ENCODE results near the gene ABT1. TPM values are rescaled to one million over a fixed set of nuclear protein-coding genes. Genes with fewer than 3 reads are reported as not detected.

The ABT1 gene
- total and polyA plus RNA-seq, 8 donors, result 3.5 to 10.2 (median 5.6) TPM

GRCh38 chr6:26593278-26594130, 3.2 kb upstream of the ABT1 start:
- WGBS, 2 donors, result 31 to 36% methylated on average over 20 of the region's 20 CpGs
- intact Hi-C loops (cut with DNase I), result no loop called here
- FAIRE-seq, result no peak

GRCh38 chr6:26594131-26594498, 2.6 kb upstream of the ABT1 start:
- intact Hi-C loops (cut with DNase I), result no loop called here
- no peak overlapping the region for H3K27ac ChIP-seq
- no peak overlapping the region for H3K4me3 ChIP-seq
- ATAC-seq (no peak), FAIRE-seq (no peak), DNase-seq (no peak)
- H3K9me3 ChIP-seq, result no peaks in the 10 kb centered on the region
- peaks cover 0 to 41% (median 6%) of the 10 kb centered on the region in 4 donors for H3K27me3 ChIP-seq
- H3K36me3 ChIP-seq, result peaks cover 0 to 5% (median 0%) of the 10 kb centered on the region in 3 donors
- H3K4me1 ChIP-seq, result peaks cover 0 to 18% (median 0%) of the 10 kb centered on the region in 3 donors
- no peak for TF ChIP-seq CTCF (IDR thresholded peaks at IDR 0.05)
- WGBS, 2 donors, result 26 to 38% methylated on average over 6 of the region's 6 CpGs

More at GRCh38 chr6:26593278-26594130, 3.2 kb upstream of the ABT1 start:
- Histone ChIP-seq H3K27me3 (peaks cover 0 to 41% (median 6%) of the 10 kb centered on the region in 4 donors), H3K9me3 (no peaks in the 10 kb centered on the region), H3K27ac (no peak overlapping the region), H3K4me1 (peaks cover 0 to 18% (median 0%) of the 10 kb centered on the region in 3 donors), H3K4me3 (no peak overlapping the region), H3K36me3 (peaks cover 0 to 1% (median 0%) of the 10 kb centered on the region in 3 donors)
- DNase-seq (no peak), ATAC-seq (no peak)
- TF ChIP-seq CTCF (IDR thresholded peaks at IDR 0.05), result no peak

- WGBS, 2 donors, result 24 to 27% methylated on average over 23 of the region's 23 CpGs
- Histone ChIP-seq H3K9me3 (no peaks in the 10 kb centered on the region), H3K4me3 (peak overlapping the region in 2 of 4 donors; percentile 88 to 95), H3K36me3 (peaks cover 0 to 5% (median 0%) of the 10 kb centered on the region in 3 donors), H3K27me3 (peaks cover 0 to 41% (median 5%) of the 10 kb centered on the region in 4 donors), H3K4me1 (peaks cover 0 to 18% (median 0%) of the 10 kb centered on the region in 3 donors), H3K27ac (peak overlapping the region in 1 of 4 donors; percentile 85)
- TF ChIP-seq CTCF (IDR thresholded peaks at IDR 0.05), result no peak
- DNase-seq (no peak), ATAC-seq (no peak), FAIRE-seq (no peak)
- intact Hi-C loops (cut with DNase I), result loop anchor here in 1 of 3 donors (5.0 kb wide), 1 partner anchor 253 kb away; no protein-coding TSS in a partner anchor
These were observed 1.8 kb upstream of the ABT1 start for GRCh38 chr6:26594730-26595632.

- Histone ChIP-seq H3K27me3 (peaks cover 0 to 35% (median 3%) of the 10 kb centered on the region in 4 donors), H3K4me3 (peak overlapping the region; percentile 19 to 95 (median 90)), H3K27ac (peak overlapping the region in 3 of 4 donors; percentile 64 to 86 (median 85)), H3K4me1 (peaks cover 0 to 18% (median 0%) of the 10 kb centered on the region in 3 donors), H3K9me3 (no peaks in the 10 kb centered on the region), H3K36me3 (peaks cover 0 to 5% (median 0%) of the 10 kb centered on the region in 3 donors)
- WGBS, 2 donors, result 1% methylated on average over 39 of the region's 39 CpGs
- peak; percentile 93 to 96 (median 94) for TF ChIP-seq CTCF (IDR thresholded peaks at IDR 0.05)
- DNase-seq (peak; percentile 75 to 97 (median 87)), FAIRE-seq (no peak), ATAC-seq (peak; percentile 81 to 93 (median 86))
- intact Hi-C loops (cut with DNase I), result loop anchor here in 1 of 3 donors (5.0 kb wide), 1 partner anchor 253 kb away; no protein-coding TSS in a partner anchor
These were observed 984 bp upstream of the ABT1 start for GRCh38 chr6:26595669-26596269.

Measured in pancreas (tissue), 10 donors.